Subcutaneous abdominal adipose tissue (tissue), 5 donors: ENCODE data around the gene RABIF.
"Not testable (repeated sequence)": the region's sequence is repeated elsewhere in the genome, so short reads cannot be mapped to it uniquely, and the experiment has no call there.

Experiments
- H3K27ac ChIP-seq: one replicate; pipeline ENCODE4 v1.7.0; 2013; ENCODE audit warnings: low read depth, mild to moderate bottlenecking, inconsistent platforms, low read length, moderate library complexity
- H3K27me3 ChIP-seq, 5 donors: one replicate each; pipeline ENCODE4 v1.7.0; 2013; ENCODE audit warnings: low read length in 5 of 5, inconsistent platforms in 1 of 5; ENCODE audit not compliant: control insufficient read depth in 5 of 5, insufficient read depth in 4 of 5
- H3K36me3 ChIP-seq, 5 donors: one replicate each; pipeline ENCODE4 v1.7.0; 2013; ENCODE audit warnings: low read length in 5 of 5; ENCODE audit not compliant: control insufficient read depth in 5 of 5, insufficient read depth in 5 of 5
- H3K4me1 ChIP-seq, 5 donors: one replicate each; pipeline ENCODE4 v1.7.0; 2013; ENCODE audit warnings: low read length in 5 of 5, mild to moderate bottlenecking in 3 of 5, moderate library complexity in 1 of 5; ENCODE audit not compliant: control insufficient read depth in 5 of 5, insufficient read depth in 5 of 5
- H3K4me3 ChIP-seq, 5 donors: one replicate each; pipeline ENCODE4 v1.7.0; 2013; ENCODE audit warnings: low read length in 5 of 5, low read depth in 1 of 5
- H3K9ac ChIP-seq, 5 donors: one replicate each; pipeline ENCODE4 v1.7.0; 2013; ENCODE audit warnings: low read length in 5 of 5, mild to moderate bottlenecking in 4 of 5, moderate library complexity in 3 of 5
- H3K9me3 ChIP-seq, 5 donors: one replicate each; pipeline ENCODE4 v1.7.0; 2013; ENCODE audit warnings: low read length in 5 of 5; ENCODE audit not compliant: control insufficient read depth in 5 of 5
- donor health status: healthy.
- donor health status: healthy.
- donor health status: healthy.
- donor health status: healthy.
- donor health status: healthy.

Gene RABIF

DNA sequence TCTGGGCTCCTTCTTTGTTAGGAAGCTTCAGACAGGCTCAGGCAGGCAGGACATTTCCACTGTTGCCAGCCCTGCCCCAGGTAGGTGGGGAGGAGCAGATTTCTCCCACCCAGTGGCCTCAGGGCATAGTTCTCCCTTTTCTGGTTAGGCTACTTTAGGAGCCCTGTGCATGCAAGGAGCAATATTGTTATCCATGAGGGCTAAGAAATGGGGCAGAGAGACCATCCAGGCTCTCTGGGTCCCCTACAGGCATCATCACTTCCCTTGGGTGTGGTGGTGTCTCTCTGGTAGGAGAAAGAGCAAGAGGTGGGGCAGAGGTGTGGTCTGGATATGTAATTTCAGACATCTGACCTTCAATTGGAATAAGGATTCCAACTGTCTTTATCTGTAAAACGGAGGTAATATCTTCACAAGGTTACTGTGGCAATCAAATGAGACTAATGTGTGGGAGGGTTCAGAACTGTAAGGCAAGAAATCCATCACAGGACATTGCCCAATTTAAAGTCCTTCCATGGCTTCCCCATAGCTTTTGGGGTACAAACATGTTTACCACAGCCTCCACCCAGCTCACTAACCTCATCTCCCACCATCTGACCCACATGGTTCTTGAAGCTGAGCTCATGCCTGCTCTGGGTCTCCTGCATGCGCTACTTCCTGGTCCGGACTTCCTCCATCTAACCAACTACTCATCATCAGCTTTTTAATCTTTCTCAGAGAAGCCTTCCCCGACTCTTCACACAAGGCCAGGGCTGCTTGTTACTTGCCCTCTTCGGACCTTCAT is 52.1 kb downstream of the RABIF start:
- no peak overlapping the region for H3K9ac ChIP-seq
- no peaks in the 10 kb centered on the region for H3K4me1 ChIP-seq
- no peak overlapping the region for H3K4me3 ChIP-seq
- H3K27ac ChIP-seq = no peak overlapping the region
- peaks cover 0 to 9% (median 3%) of the 10 kb centered on the region in 5 donors for H3K27me3 ChIP-seq
- no peaks in the 10 kb centered on the region for H3K9me3 ChIP-seq
- H3K36me3 ChIP-seq = no peaks in the 10 kb centered on the region

DNA sequence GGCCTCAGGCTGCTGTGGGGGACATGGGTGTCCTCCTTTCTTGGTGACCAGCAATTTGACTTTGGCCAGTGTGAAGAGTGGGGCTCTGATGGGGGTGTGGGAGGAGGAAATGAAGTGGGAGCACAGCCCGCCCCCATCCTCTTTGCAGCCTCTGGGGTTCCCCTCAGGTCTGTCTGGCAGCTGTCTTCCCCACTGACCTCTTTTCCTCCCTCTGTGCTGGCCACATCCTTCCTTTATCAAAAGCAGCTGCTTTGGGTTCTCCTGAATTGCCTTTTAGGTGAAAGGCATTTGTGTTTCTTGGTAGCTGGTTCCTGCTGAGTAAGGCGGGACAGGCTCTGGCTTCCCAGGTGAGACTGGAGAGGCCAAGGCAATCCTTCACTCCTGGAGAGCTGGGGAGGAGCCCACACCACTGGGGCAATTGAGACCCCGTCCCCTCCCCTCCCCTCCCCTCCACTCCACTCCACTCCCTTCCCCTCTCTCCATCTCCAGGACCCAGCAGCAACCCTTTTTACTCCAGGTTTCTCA is 53.3 kb downstream of the RABIF start:
- Histone ChIP-seq H3K4me3 (no peak overlapping the region), H3K4me1 (no peaks in the 10 kb centered on the region), H3K36me3 (no peaks in the 10 kb centered on the region), H3K27ac (no peak overlapping the region), H3K9ac (no peak overlapping the region), H3K9me3 (no peaks in the 10 kb centered on the region), H3K27me3 (peaks cover 0 to 9% (median 3%) of the 10 kb centered on the region in 5 donors)

DNA sequence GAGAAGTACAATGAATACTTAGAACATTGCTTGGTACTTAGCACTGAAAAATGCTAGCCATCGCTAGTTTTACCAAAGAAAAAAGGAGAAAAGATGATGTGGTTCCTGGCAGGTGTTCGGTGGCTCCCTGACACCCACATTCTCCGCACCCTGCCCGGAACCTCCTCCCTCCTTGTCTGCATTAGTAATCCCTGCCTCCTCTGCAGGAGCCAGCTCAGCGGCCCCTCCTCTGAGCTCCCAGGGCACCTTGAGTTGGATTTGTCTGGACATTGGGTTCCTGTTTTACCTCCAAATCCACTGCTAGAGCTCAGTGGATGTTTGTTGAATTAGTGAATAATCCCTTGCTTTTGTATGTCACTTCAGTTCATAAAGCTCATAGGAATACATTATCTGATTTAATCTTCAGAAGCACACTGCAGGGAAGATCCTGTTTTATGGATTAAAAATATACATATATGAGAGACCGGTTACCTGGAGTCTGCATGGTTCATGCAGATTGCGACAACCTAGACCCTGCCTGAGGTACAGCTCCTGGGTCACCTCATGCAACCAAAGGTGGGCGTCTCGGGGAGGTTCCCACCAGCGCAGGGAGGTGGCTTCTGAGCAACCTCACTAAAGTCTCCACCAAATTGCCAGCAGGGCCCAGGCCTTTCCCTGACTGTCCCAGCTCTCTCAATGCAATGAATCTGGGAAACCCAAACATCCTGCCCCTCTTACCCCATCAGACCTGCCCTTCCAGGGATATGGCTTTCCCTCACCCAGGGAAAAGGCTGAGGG is 54.0 kb downstream of the RABIF start:
- peaks cover 0 to 9% (median 3%) of the 10 kb centered on the region in 5 donors for H3K27me3 ChIP-seq
- no peaks in the 10 kb centered on the region for H3K4me1 ChIP-seq
- no peak overlapping the region for H3K9ac ChIP-seq
- H3K4me3 ChIP-seq = no peak overlapping the region
- H3K27ac ChIP-seq = no peak overlapping the region
- no peaks in the 10 kb centered on the region for H3K9me3 ChIP-seq
- H3K36me3 ChIP-seq = no peaks in the 10 kb centered on the region

DNA sequence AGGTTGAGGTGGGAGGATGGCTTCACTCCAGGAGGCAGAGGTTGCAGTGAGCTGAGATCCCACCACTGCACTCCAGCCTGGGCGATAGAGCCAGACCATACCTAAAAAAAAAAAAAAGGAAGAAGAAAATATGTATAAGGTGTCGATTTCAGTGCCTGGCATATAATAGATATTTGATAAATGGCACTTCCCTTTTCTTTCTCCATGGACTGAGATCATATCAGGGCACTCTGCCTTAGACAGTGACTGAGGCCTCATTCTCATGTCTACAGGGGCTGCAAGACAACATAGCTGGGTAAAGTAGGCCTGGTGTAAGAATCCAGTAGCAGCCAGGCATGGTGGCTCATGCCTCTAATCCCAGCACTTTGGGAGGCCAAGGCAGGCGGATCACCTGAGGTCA is 57.0 kb downstream of the RABIF start:
- Histone ChIP-seq H3K27me3 (peaks cover 0 to 9% (median 3%) of the 10 kb centered on the region in 5 donors), H3K4me3 (no peak overlapping the region), H3K36me3 (no peaks in the 10 kb centered on the region), H3K9ac (no peak overlapping the region), H3K4me1 (no peaks in the 10 kb centered on the region), H3K9me3 (no peaks in the 10 kb centered on the region), H3K27ac (no peak overlapping the region)

DNA sequence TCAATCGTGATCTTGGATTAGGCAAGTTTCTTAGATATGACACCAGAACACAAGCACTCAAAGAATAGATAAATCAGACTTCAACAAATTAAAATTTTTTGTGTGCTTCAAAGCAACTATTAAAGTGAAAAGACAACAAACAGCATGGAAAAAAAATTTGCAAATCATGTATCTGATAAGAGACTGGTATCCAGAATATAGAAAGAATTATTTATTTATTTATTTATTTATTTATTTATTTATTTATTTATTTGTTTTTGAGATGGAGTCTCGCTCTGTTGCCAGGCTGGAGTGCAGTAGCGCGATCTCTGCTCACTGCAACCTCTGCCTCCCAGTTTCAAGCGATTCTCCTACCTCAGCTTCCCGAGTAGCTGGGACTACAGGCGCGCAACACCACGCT is 59.7 kb downstream of the RABIF start:
- H3K27me3 ChIP-seq, H3K4me1 ChIP-seq, H3K9me3 ChIP-seq, H3K27ac ChIP-seq, H3K36me3 ChIP-seq, H3K4me3 ChIP-seq, H3K9ac ChIP-seq: not testable (repeated sequence)
